COLO668 (cell line): Measurements from ENCODE around the gene ADAMTS12.

ENCODE experiments used
- DNase-seq: peaks from one replicate; lab custom pipeline; 2025; ENCODE audit not compliant: unreplicated experiment; lab: John Stamatoyannopoulos, UW

ADAMTS12 gene

GRCh38 chr5:33487236-33487635 is 404.6 kb downstream of the ADAMTS12 start:
- no peak for DNase-seq

- no peak for DNase-seq
Observed at GRCh38 chr5:33482335-33482734, 409.5 kb downstream of the ADAMTS12 start.

- DNase-seq = no peak
Observed at GRCh38 chr5:33480876-33481275, 410.9 kb downstream of the ADAMTS12 start.

- no peak for DNase-seq
Observed at GRCh38 chr5:33479311-33479710, 412.5 kb downstream of the ADAMTS12 start.

GRCh38 chr5:33477816-33478215 is 414.0 kb downstream of the ADAMTS12 start:
- no peak for DNase-seq

GRCh38 chr5:33476992-33477391 is 414.8 kb downstream of the ADAMTS12 start:
- no peak for DNase-seq

- DNase-seq = no peak
Observed at GRCh38 chr5:33475706-33476105, 416.1 kb downstream of the ADAMTS12 start.

- no peak for DNase-seq
Observed at GRCh38 chr5:33474931-33475499, 416.8 kb downstream of the ADAMTS12 start.

- DNase-seq = no peak
Observed at GRCh38 chr5:33474004-33474403, 417.8 kb downstream of the ADAMTS12 start.
